ENCODE measurements around the gene HNF4A.

GRCh38 chr20:44438782-44439181 is 83.3 kb downstream of the HNF4A start:
- no peak for TF ChIP-seq POLR2AphosphoS5 (IDR thresholded peaks at IDR 0.05)
- TF ChIP-seq POLR2A (IDR thresholded peaks at IDR 0.05): no peak
- TF ChIP-seq, protein P1, sequence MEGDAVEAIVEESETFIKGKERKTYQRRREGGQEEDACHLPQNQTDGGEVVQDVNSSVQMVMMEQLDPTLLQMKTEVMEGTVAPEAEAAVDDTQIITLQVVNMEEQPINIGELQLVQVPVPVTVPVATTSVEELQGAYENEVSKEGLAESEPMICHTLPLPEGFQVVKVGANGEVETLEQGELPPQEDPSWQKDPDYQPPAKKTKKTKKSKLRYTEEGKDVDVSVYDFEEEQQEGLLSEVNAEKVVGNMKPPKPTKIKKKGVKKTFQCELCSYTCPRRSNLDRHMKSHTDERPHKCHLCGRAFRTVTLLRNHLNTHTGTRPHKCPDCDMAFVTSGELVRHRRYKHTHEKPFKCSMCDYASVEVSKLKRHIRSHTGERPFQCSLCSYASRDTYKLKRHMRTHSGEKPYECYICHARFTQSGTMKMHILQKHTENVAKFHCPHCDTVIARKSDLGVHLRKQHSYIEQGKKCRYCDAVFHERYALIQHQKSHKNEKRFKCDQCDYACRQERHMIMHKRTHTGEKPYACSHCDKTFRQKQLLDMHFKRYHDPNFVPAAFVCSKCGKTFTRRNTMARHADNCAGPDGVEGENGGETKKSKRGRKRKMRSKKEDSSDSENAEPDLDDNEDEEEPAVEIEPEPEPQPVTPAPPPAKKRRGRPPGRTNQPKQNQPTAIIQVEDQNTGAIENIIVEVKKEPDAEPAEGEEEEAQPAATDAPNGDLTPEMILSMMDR (IDR thresholded peaks at IDR 0.05): no peak
